ENCODE measurements around the gene MYO1D. TPM values are rescaled to one million over a fixed set of nuclear protein-coding genes. Genes with fewer than 3 reads are reported as not detected.

The MYO1D gene
- total RNA-seq, 1 donor from 2014 or later = 24.9 TPM

- TF ChIP-seq CTCF (conservative IDR thresholded peaks at IDR 0.05) = no peak
- no peaks in the 10 kb centered on the region for H3K27me3 Mint-ChIP-seq
- no peak for DNase-seq (ENCODE audit: extremely low spot score, unreplicated experiment)
- H3K27ac Mint-ChIP-seq = no peak overlapping the region
- no peaks in the 10 kb centered on the region for H3K9me3 Mint-ChIP-seq
- H3K4me3 Mint-ChIP-seq = no peak overlapping the region
- H3K36me3 Mint-ChIP-seq = no peaks in the 10 kb centered on the region
- H3K4me1 Mint-ChIP-seq (ENCODE audit: unreplicated experiment) = no peaks in the 10 kb centered on the region
These were observed 203.0 kb downstream of the MYO1D start for GRCh38 chr17:32673964-32674363.

- Mint-ChIP-seq H3K27me3 (no peaks in the 10 kb centered on the region), H3K27ac (no peak overlapping the region), H3K9me3 (no peaks in the 10 kb centered on the region), H3K4me3 (no peak overlapping the region), H3K4me1 (ENCODE audit: unreplicated experiment) (no peaks in the 10 kb centered on the region), H3K36me3 (no peaks in the 10 kb centered on the region)
- no peak for TF ChIP-seq CTCF (conservative IDR thresholded peaks at IDR 0.05)
- no peak for DNase-seq (ENCODE audit: extremely low spot score, unreplicated experiment)
These were observed 204.2 kb downstream of the MYO1D start for GRCh38 chr17:32672711-32673110.

- no peaks in the 10 kb centered on the region for H3K9me3 Mint-ChIP-seq
- H3K27ac Mint-ChIP-seq = no peak overlapping the region
- H3K36me3 Mint-ChIP-seq = no peaks in the 10 kb centered on the region
- no peak for DNase-seq (ENCODE audit: extremely low spot score, unreplicated experiment)
- TF ChIP-seq CTCF (conservative IDR thresholded peaks at IDR 0.05) = no peak
- H3K4me3 Mint-ChIP-seq = no peak overlapping the region
- no peaks in the 10 kb centered on the region for H3K27me3 Mint-ChIP-seq
- no peaks in the 10 kb centered on the region for H3K4me1 Mint-ChIP-seq (ENCODE audit: unreplicated experiment)
These were observed 205.0 kb downstream of the MYO1D start for GRCh38 chr17:32671896-32672295.

- Mint-ChIP-seq H3K27ac (no peak overlapping the region), H3K9me3 (no peaks in the 10 kb centered on the region), H3K36me3 (no peaks in the 10 kb centered on the region), H3K27me3 (no peaks in the 10 kb centered on the region), H3K4me1 (ENCODE audit: unreplicated experiment) (no peaks in the 10 kb centered on the region), H3K4me3 (no peak overlapping the region)
- no peak for DNase-seq (ENCODE audit: extremely low spot score, unreplicated experiment)
- TF ChIP-seq CTCF (conservative IDR thresholded peaks at IDR 0.05) = no peak
These were observed 211.9 kb downstream of the MYO1D start for GRCh38 chr17:32664936-32665583.

- H3K27ac Mint-ChIP-seq = no peak overlapping the region
- peaks cover 1% of the 10 kb centered on the region for H3K36me3 Mint-ChIP-seq
These were observed 216.4 kb downstream of the MYO1D start for GRCh38 chr17:32660496-32660985.

More at GRCh38 chr17:32660496-32660985, 216.4 kb downstream of the MYO1D start:
- H3K4me3 Mint-ChIP-seq = no peak overlapping the region
- H3K27me3 Mint-ChIP-seq = no peaks in the 10 kb centered on the region
- no peaks in the 10 kb centered on the region for H3K4me1 Mint-ChIP-seq (ENCODE audit: unreplicated experiment)
- DNase-seq (ENCODE audit: extremely low spot score, unreplicated experiment) = no peak
- no peak for TF ChIP-seq CTCF (conservative IDR thresholded peaks at IDR 0.05)
- H3K9me3 Mint-ChIP-seq = no peaks in the 10 kb centered on the region
